ENCODE results near the gene PEX6.
"Not testable (repeated sequence)": the region's sequence is repeated elsewhere in the genome, so short reads cannot be mapped to it uniquely, and the experiment has no call there.

The PEX6 gene

GRCh38 chr6:42966571-42966970, 12.4 kb downstream of the PEX6 start:
- no peak for DNase-seq

GRCh38 chr6:42963855-42964605, 15.0 kb downstream of the PEX6 start:
- DNase-seq: peak in 1 of 5 experiments; percentile 46

GRCh38 chr6:42963179-42963854, 15.7 kb downstream of the PEX6 start:
- DNase-seq: no peak

GRCh38 chr6:42962502-42963178, 16.3 kb downstream of the PEX6 start:
- DNase-seq: no peak

GRCh38 chr6:42962096-42962495, 16.9 kb downstream of the PEX6 start:
- no peak for DNase-seq

GRCh38 chr6:42961020-42961470, 17.9 kb downstream of the PEX6 start:
- no peak for DNase-seq

GRCh38 chr6:42960243-42961019, 18.6 kb downstream of the PEX6 start, which contains the start of gene GNMT:
Gene GNMT (plus strand): TSS chr6:42960754. CDS start chr6:42960768, 14 bp downstream.
- DNase-seq: peak in 3 of 5 experiments; percentile 10 to 24 (median 19)

GRCh38 chr6:42959917-42960242, 19.1 kb downstream of the PEX6 start:
- DNase-seq: no peak

- DNase-seq: peak in 1 of 5 experiments; percentile 16
Measured at GRCh38 chr6:42958125-42958524, 20.9 kb downstream of the PEX6 start.

- DNase-seq: not testable (repeated sequence)
Measured at GRCh38 chr6:42954405-42954804, 24.6 kb downstream of the PEX6 start.

- DNase-seq: no peak
Measured at GRCh38 chr6:42952389-42952788, 26.6 kb downstream of the PEX6 start.

GRCh38 chr6:42947950-42948349, 31.0 kb downstream of the PEX6 start:
- DNase-seq: no peak

- DNase-seq: no peak
Measured at GRCh38 chr6:42942444-42942843, 36.5 kb downstream of the PEX6 start.

- not testable (repeated sequence) for DNase-seq
Measured at GRCh38 chr6:42941356-42941755, 37.6 kb downstream of the PEX6 start.

- DNase-seq: no peak
Measured at GRCh38 chr6:42940493-42941045, 38.4 kb downstream of the PEX6 start.

GRCh38 chr6:42939810-42940167, 39.2 kb downstream of the PEX6 start:
- DNase-seq: no peak

- DNase-seq: no peak
Measured at GRCh38 chr6:42938987-42939809, 39.8 kb downstream of the PEX6 start.

GRCh38 chr6:42938428-42938796, 40.6 kb downstream of the PEX6 start:
- DNase-seq: no peak

GRCh38 chr6:42937548-42938427, 41.2 kb downstream of the PEX6 start:
- no peak for DNase-seq

GRCh38 chr6:42936398-42936797, 42.6 kb downstream of the PEX6 start:
- DNase-seq: no peak

- no peak for DNase-seq
Measured at GRCh38 chr6:42935322-42935721, 43.7 kb downstream of the PEX6 start.
